Common myeloid progenitor, CD34-positive (primary cell): Measurements from ENCODE around the gene LHX6.

Experiments used
- CTCF ChIA-PET: fragments of 350-600 bp; sonication (Branson Sonifier 250); formaldehyde crosslinking; loops from one replicate; lab custom pipeline; 2021; ENCODE audit warnings: antibody characterized with exemption; lab: Charles Lee
- POLR2A ChIA-PET: fragments of 350-600 bp; sonication (Branson Sonifier 250); formaldehyde crosslinking; loops from one replicate; lab custom pipeline; 2021; ENCODE audit warnings: antibody characterized with exemption; lab: Charles Lee
- DNase-seq, 3 donors: peaks; one replicate each; pipeline versions ENCODE4 v3.0.0 to v3.0.0-alpha.2; 2013
- H3K27ac ChIP-seq, 2 experiments: 1 replicate in 1 of 2; 2 replicates in 1 of 2; pipeline ENCODE4 v1.7.0; 2013; ENCODE audit warnings: inconsistent platforms in 2 of 2, low read length in 2 of 2, mild to moderate bottlenecking in 2 of 2, low read depth in 1 of 2, moderate library complexity in 1 of 2; ENCODE audit not compliant: severe bottlenecking in 2 of 2, insufficient read depth in 1 of 2, poor library complexity in 1 of 2
- H3K27me3 ChIP-seq, 5 experiments: replicated peaks in 2 of 5; 1 replicate in 3 of 5; 2 replicates in 2 of 5; pipeline versions ENCODE4 v1.6.1 to v1.7.0; 2013; ENCODE audit warnings: low read length in 4 of 5, mild to moderate bottlenecking in 2 of 5, moderate library complexity in 2 of 5, inconsistent platforms in 1 of 5; ENCODE audit not compliant: insufficient read depth in 5 of 5, control insufficient read depth in 4 of 5
- H3K36me3 ChIP-seq, 4 experiments: 1 replicate in 2 of 4; 2 replicates in 2 of 4; pipeline versions ENCODE4 v1.6.1 to v1.7.0; 2013; ENCODE audit warnings: low read length in 3 of 4, control low read depth in 1 of 4, mild to moderate bottlenecking in 1 of 4; ENCODE audit not compliant: control insufficient read depth in 4 of 4, insufficient read depth in 4 of 4
- H3K4me1 ChIP-seq, 4 experiments: 1 replicate in 3 of 4; 2 replicates in 1 of 4; pipeline versions ENCODE4 v1.6.1 to v1.7.1; 2013; ENCODE audit warnings: low read length in 3 of 4, mild to moderate bottlenecking in 3 of 4, control low read depth in 1 of 4, inconsistent platforms in 1 of 4, moderate library complexity in 1 of 4; ENCODE audit not compliant: control insufficient read depth in 4 of 4, insufficient read depth in 4 of 4; ENCODE audit errors: control extremely low read depth in 1 of 4
- H3K4me3 ChIP-seq, 7 experiments: 1 replicate in 4 of 7; 2 replicates in 3 of 7; pipeline versions ENCODE4 v1.5.1 to v1.7.0; 2013; ENCODE audit warnings: mild to moderate bottlenecking in 7 of 7, low read length in 6 of 7, moderate library complexity in 6 of 7, inconsistent platforms in 2 of 7, low read depth in 2 of 7, control low read depth in 1 of 7; ENCODE audit not compliant: insufficient read depth in 4 of 7, control insufficient read depth in 1 of 7; ENCODE audit errors: extremely low read depth in 1 of 7
- H3K9me3 ChIP-seq, 5 experiments: 1 replicate in 4 of 5; 2 replicates in 1 of 5; pipeline versions ENCODE4 v1.6.1 to v1.7.1; 2013; ENCODE audit warnings: low read length in 4 of 5, mild to moderate bottlenecking in 2 of 5, inconsistent platforms in 1 of 5, low read depth in 1 of 5, moderate library complexity in 1 of 5; ENCODE audit not compliant: control insufficient read depth in 4 of 5, insufficient read depth in 2 of 5; ENCODE audit errors: control extremely low read depth in 1 of 5
- WGBS: methylation state at CpG from one replicate; pipeline ENCODE4 v1.1.5; 2013; ENCODE audit not compliant: insufficient coverage; 5-methylcytosine and 5-hydroxymethylcytosine counted together

Gene LHX6

DNA sequence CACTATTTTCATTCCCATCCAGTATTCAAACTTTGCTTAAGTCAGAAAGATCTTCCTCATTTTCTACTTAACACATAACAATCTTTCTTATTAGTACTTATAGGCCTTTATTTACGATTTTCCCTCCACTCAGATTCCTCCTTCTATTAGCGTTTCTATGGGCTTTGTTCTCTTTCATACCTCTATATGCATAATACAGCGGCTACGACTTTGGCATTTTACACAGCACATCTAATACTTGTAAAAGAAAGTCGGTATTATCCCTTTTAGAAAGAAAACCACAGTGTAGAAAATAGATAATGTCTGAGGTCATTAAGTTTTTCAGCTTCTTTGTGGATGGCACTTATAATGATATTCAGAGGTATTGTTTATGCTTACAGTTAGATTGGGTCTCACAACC lies 27.4 kb upstream of the LHX6 start:
- Histone ChIP-seq H3K36me3 (peaks cover 15 to 67% (median 49%) of the 10 kb centered on the region in 4 experiments), H3K27ac (no peak overlapping the region), H3K4me1 (no peaks in the 10 kb centered on the region), H3K9me3 (no peaks in the 10 kb centered on the region), H3K4me3 (no peak overlapping the region), H3K27me3 (no peaks in the 10 kb centered on the region)
- DNase-seq = no peak
- CTCF ChIA-PET = interaction anchor here (1.3 kb wide), 1 partner anchor 132 kb away, joined by 4 read pairs; no protein-coding TSS in a partner anchor
- WGBS = 100% methylated on average over 2 of the region's 5 CpGs
- POLR2A ChIA-PET = no interaction called here

DNA sequence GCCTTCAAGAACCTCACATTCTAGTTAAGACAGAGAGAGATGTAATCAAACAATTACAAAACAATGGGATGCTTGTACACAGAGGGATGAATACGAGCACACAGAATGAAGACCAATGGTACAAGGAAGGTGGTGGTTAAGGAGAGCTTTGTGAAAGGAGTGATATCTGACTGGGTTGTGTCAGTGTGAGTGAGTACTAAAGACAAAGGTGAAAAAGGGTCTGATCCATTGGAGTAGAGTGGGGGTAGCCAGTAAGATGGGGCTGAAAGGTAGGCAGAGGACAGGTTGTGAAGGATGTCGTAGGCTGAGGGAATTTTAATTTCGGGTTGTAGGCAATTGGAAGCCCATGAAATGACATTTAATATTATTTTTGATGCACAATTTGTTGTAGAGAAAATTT lies 26.0 kb upstream of the LHX6 start:
- Histone ChIP-seq H3K4me3 (no peak overlapping the region), H3K36me3 (peaks cover 8 to 64% (median 41%) of the 10 kb centered on the region in 4 experiments), H3K27me3 (no peaks in the 10 kb centered on the region), H3K4me1 (no peaks in the 10 kb centered on the region), H3K27ac (peak overlapping the region in 1 of 2 experiments; percentile 37), H3K9me3 (no peaks in the 10 kb centered on the region)
- ChIA-PET POLR2A (no interaction called here), CTCF (interaction anchor here (0.8 to 2.1 kb wide), 3 partner anchors 10 to 156 kb away, joined by 3 to 6 read pairs (median 4); partner anchors contain the start of genes MRRF and RBM18)
- WGBS = 100% methylated on average over 2 of the region's 3 CpGs
- DNase-seq = no peak

DNA sequence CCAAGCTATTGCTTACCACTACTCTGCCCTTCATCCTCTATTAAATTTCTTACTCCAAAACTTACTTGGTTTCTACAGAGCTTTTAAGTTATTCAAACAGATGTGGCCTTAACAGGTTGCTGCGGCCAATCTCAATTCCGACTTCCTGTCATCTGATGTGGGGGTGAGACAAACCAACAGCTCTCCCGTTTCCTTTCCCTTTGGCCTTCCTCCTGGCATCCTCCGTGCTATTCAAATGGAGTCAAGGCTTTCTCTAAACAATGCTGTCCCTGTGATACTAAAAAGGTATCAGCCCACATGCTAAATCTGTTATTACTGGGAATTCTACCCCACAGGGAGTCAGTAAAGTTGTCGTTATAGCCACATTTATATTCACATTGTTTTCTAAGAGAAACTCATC lies 24.0 kb upstream of the LHX6 start:
- H3K36me3 ChIP-seq = peaks cover 9 to 60% (median 37%) of the 10 kb centered on the region in 4 experiments

DNA sequence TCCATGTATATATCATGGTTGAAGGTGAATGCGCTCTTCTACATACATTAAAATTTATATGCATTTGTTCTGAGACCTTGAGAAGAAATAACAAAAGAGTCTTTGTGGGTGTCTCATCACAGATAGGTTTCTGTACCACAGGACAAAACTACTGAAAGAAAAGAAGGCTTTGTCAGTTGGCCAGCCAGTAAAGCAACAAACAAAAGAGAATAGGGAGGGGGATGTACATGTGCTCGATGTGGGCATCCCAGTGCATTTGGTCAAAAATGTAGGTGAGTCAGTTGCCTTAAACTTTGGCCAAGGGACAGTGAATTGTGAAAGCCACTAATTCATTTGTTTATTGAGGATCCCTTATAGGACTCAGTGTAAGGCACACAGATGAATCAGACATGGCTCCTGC lies 22.6 kb upstream of the LHX6 start:
- no peaks in the 10 kb centered on the region for H3K9me3 ChIP-seq
- no peaks in the 10 kb centered on the region for H3K4me1 ChIP-seq
- no CpG with 5 or more reads among the region's 2 CpGs for WGBS
- POLR2A ChIA-PET = no interaction called here
- no peak for DNase-seq
- H3K36me3 ChIP-seq = peaks cover 9 to 65% (median 47%) of the 10 kb centered on the region in 4 experiments
- no peak overlapping the region for H3K4me3 ChIP-seq
- H3K27me3 ChIP-seq = no peaks in the 10 kb centered on the region
- H3K27ac ChIP-seq = no peak overlapping the region
- CTCF ChIA-PET = interaction anchor here (1.2 kb wide), 1 partner anchor 128 kb away, joined by 3 read pairs; no protein-coding TSS in a partner anchor

More for the DNA sequence above, 24.0 kb upstream of the LHX6 start:
- Histone ChIP-seq H3K9me3 (no peaks in the 10 kb centered on the region), H3K27me3 (no peaks in the 10 kb centered on the region), H3K4me3 (no peak overlapping the region), H3K4me1 (no peaks in the 10 kb centered on the region), H3K27ac (no peak overlapping the region)
- DNase-seq = no peak
- POLR2A ChIA-PET = interaction anchor here (0.7 kb wide), 1 partner anchor 12 kb away, joined by 4 read pairs; no protein-coding TSS in a partner anchor
- 95% methylated on average over 3 of the region's 5 CpGs for WGBS
- CTCF ChIA-PET = no interaction called here

DNA sequence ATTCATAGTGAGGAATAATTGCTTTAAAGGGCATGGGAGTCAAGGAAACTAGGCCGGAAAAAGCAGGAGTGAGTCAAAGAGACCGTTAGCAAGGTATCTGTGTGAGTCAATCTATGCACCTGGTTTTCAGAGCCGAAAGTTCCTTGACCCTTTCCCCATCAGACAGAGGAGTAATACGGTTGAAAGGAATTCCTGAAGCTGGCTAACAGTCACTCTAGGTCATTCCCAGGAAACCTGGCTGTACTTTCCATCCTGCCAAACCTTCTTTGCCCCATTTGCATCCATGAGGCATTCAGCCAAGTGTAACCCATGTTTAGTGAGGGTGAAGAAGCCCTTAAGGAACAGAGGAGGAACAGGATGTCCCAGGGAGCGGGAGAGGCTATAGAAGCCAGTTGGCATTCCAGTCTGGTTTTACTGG lies 19.7 kb upstream of the LHX6 start:
- no peak overlapping the region for H3K27ac ChIP-seq
- 96% methylated on average over 4 of the region's 5 CpGs for WGBS

DNA sequence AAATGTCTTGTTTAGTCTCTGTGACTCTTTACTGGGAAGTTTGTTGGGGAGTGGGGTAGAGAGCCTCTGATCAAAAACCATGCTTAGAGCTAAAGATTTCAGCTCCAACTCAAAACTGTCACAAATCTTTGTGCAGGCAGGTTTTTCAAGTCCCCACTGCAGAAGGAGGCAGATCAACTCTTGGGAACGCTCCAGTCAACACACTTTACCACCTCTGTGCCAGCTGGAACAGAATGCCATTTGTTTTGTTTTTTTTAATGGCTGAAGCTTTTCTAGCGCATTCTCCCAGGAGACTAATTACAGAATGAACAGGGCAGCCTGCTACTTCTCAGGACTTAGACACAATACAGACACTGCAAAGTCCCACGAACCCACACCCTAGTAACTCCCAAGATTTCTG lies 17.9 kb upstream of the LHX6 start:
- Histone ChIP-seq H3K4me1 (no peaks in the 10 kb centered on the region), H3K27ac (no peak overlapping the region), H3K4me3 (no peak overlapping the region), H3K27me3 (no peaks in the 10 kb centered on the region), H3K9me3 (no peaks in the 10 kb centered on the region), H3K36me3 (peaks cover 13 to 74% (median 56%) of the 10 kb centered on the region in 4 experiments)
- POLR2A ChIA-PET = interaction anchor here (0.7 kb wide), 1 partner anchor 12 kb away, joined by 3 read pairs; no protein-coding TSS in a partner anchor
- no peak for DNase-seq
- CTCF ChIA-PET = interaction anchor here (0.7 kb wide), 1 partner anchor 17 kb away, joined by 3 read pairs; no protein-coding TSS in a partner anchor
- 100% methylated on average over 2 of the region's 3 CpGs for WGBS

More for the DNA sequence above, 19.7 kb upstream of the LHX6 start:
- Histone ChIP-seq H3K4me1 (no peaks in the 10 kb centered on the region), H3K36me3 (peaks cover 10 to 74% (median 55%) of the 10 kb centered on the region in 4 experiments), H3K27me3 (no peaks in the 10 kb centered on the region), H3K4me3 (no peak overlapping the region), H3K9me3 (no peaks in the 10 kb centered on the region)
- POLR2A ChIA-PET = no interaction called here
- DNase-seq = no peak
- CTCF ChIA-PET = no interaction called here

DNA sequence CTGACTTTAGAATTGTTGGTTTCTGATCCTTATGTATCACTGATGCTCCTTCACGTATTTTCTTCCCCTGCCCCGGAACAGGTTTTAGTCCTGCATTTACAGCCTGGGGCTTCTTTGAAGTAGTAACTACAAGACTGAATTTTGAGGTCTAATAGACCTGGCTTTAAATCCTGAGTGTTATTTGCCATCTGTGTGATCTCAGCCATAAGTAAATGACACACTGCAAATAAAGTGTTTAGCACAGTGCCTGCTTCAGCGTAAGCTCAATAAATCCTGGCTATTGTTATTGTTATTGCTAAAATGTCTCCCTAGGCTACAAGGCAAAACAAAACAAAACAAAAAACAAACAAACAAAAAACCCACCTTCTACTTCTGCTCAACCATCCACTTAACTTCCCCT lies 15.6 kb upstream of the LHX6 start:
- H3K36me3 ChIP-seq = peaks cover 19 to 78% (median 58%) of the 10 kb centered on the region in 4 experiments
- WGBS = 90% methylated on average over 2 of the region's 3 CpGs

More for the DNA sequence above, 15.6 kb upstream of the LHX6 start:
- H3K9me3 ChIP-seq = no peaks in the 10 kb centered on the region
- no peaks in the 10 kb centered on the region for H3K4me1 ChIP-seq
- CTCF ChIA-PET = interaction anchor here (1.0 to 1.6 kb wide), 3 partner anchors 23 to 119 kb away, joined by 3 to 4 read pairs (median 3); no protein-coding TSS in a partner anchor
- H3K4me3 ChIP-seq = no peak overlapping the region
- DNase-seq = peak in 1 of 3 donors; percentile 26
- POLR2A ChIA-PET = no interaction called here
- H3K27me3 ChIP-seq = no peaks in the 10 kb centered on the region
- H3K27ac ChIP-seq = peak overlapping the region in 1 of 2 experiments; percentile 16
